SK-N-SH treated with all-trans-retinoic acid at 6 μM for 48 hours (cell line): ENCODE measurements around the gene ABHD17B.

ENCODE experiments used
- ZFP30 ChIP-seq: fragments of 450-650 bp; formaldehyde crosslinking; IDR thresholded peaks from 2 replicates; pipeline ENCODE4 v1.5.0; 2022; ENCODE audit warnings: mild to moderate bottlenecking, moderate library complexity
- TF ChIP-seq, protein P1 (sequence below): fragments of 250-450 bp; sonication (Bioruptor Pico); IDR thresholded peaks from 2 replicates; pipeline ENCODE4 v1.5.1; 2020; ENCODE audit warnings: low read depth, mild to moderate bottlenecking, moderate library complexity

DNA sequence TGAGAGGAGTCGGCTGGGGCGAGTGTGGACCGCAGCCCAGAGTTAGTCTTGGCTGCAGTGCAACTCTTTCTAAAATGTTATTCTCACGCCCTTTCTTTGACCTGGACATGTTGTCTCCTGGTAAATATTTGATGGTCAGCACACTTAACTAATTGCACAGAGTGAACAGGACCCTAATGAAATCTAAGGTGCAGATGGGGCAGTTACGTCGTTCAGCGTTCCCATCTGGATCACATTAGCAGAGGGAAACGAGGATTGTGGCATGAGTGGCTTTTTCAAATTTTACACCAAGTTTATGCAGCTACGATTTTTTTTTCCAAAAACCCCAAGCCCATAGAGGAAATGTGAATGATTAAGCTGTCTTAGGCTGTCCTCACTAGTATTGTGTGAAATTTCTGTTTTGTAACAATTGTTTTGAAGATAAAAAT, 929 bp upstream of the ABHD17B start:
- no peak for TF ChIP-seq ZFP30 (CRISPR knock-in tag)
- TF ChIP-seq, protein P1, sequence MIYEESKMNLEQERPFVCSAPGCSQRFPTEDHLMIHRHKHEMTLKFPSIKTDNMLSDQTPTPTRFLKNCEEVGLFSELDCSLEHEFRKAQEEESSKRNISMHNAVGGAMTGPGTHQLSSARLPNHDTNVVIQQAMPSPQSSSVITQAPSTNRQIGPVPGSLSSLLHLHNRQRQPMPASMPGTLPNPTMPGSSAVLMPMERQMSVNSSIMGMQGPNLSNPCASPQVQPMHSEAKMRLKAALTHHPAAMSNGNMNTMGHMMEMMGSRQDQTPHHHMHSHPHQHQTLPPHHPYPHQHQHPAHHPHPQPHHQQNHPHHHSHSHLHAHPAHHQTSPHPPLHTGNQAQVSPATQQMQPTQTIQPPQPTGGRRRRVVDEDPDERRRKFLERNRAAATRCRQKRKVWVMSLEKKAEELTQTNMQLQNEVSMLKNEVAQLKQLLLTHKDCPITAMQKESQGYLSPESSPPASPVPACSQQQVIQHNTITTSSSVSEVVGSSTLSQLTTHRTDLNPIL (CRISPR knock-in tag) = no peak
